ENCODE results near the gene TSSK1B. TPM values are rescaled to one million over a fixed set of nuclear protein-coding genes. Genes with fewer than 3 reads are reported as not detected.

Gene TSSK1B
- total and polyA plus RNA-seq, 2 donors: 0.02 to 0.05 TPM

DNA sequence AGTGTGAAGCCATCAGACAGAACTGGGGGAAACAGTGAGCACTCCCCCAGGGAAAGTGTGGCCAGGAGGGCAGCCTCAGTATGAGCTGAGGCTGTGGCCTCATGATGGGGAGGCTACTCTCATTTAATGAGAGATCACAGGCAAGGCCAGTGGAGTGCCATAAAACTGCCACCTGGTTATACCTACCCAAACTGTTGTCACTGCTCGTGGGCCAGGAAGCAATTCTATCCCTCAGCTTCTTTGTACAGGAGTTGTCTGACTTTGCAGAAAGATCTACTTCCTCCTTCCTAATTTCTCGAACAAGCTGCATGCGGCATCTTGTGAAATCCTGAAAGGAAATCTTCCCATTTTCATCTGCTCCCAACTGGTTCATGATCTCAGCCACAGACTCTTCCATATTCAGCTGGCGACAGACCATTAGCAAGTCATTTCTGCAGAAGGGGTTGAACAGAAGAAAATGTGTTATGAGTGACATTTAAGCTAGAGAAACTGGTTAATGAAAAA lies 50.0 kb downstream of the TSSK1B start:
- H3K9me3 ChIP-seq (ENCODE audit: control insufficient read depth in 2 of 2, insufficient read depth in 1 of 2, low read length in 1 of 2): no peaks in the 10 kb centered on the region
- H3K27ac ChIP-seq (ENCODE audit: low read depth in 1 of 2, low read length in 1 of 2): no peak overlapping the region
- no peaks in the 10 kb centered on the region for H3K36me3 ChIP-seq (ENCODE audit: control insufficient read depth in 2 of 2, insufficient read depth in 2 of 2, low read length in 1 of 2)
- no peaks in the 10 kb centered on the region for H3K4me1 ChIP-seq (ENCODE audit: control insufficient read depth in 2 of 2, insufficient read depth in 2 of 2, low read length in 2 of 2)
- H3K27me3 ChIP-seq (ENCODE audit: control insufficient read depth in 2 of 2, insufficient read depth in 1 of 2, low read length in 1 of 2): peaks cover 0 to 4% of the 10 kb centered on the region in 2 donors
- 30% methylated on average over 4 of the region's 4 CpGs for WGBS
- no peak for DNase-seq (ENCODE audit: low read depth in 6 of 9, low spot score in 9 of 9)
- H3K4me3 ChIP-seq (ENCODE audit: low read length in 2 of 2): no peak overlapping the region

DNA sequence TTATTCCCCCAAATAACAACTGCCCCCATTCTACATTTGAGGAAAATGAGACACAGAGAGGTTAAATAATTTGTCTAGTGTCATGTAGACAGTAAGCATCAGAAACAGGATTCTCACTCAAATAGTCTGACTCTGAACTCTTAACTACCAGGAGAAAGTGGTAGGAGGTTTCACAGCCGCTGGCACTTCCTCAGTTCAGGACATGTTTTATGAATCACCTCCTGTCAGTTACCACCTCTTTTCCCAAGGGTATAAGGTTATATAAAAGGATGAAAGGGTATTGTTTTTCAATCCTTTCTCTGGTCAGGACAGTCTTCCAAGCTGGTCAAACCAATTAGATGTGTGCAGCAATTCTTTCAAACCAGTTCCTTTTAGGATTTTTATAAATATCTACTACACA lies 52.1 kb downstream of the TSSK1B start:
- Histone ChIP-seq H3K4me3 (ENCODE audit: low read length in 2 of 2) (no peak overlapping the region), H3K9me3 (ENCODE audit: control insufficient read depth in 2 of 2, insufficient read depth in 1 of 2, low read length in 1 of 2) (no peaks in the 10 kb centered on the region), H3K27me3 (ENCODE audit: control insufficient read depth in 2 of 2, insufficient read depth in 1 of 2, low read length in 1 of 2) (peaks cover 0 to 4% of the 10 kb centered on the region in 2 donors), H3K36me3 (ENCODE audit: control insufficient read depth in 2 of 2, insufficient read depth in 2 of 2, low read length in 1 of 2) (no peaks in the 10 kb centered on the region), H3K4me1 (ENCODE audit: control insufficient read depth in 2 of 2, insufficient read depth in 2 of 2, low read length in 2 of 2) (peaks cover 0 to 6% of the 10 kb centered on the region in 2 donors), H3K27ac (ENCODE audit: low read depth in 1 of 2, low read length in 1 of 2) (no peak overlapping the region)
- 3% methylated on average over 1 of the region's 1 CpG for WGBS
- no peak for DNase-seq (ENCODE audit: low read depth in 6 of 9, low spot score in 9 of 9)

Other genes starting within 250 kb of the TSSK1B start
- gene MCC, start 53.5 kb upstream of the TSSK1B start, total RNA-seq: 7.0 TPM
- 5.1 TPM for gene MCC, start 53.5 kb upstream of the TSSK1B start, polyA plus RNA-seq
- gene YTHDC2, start 78.7 kb upstream of the TSSK1B start, total RNA-seq: 10.2 TPM
- 16.7 TPM for gene YTHDC2, start 78.7 kb upstream of the TSSK1B start, polyA plus RNA-seq